H1 (cell line): Measurements from ENCODE around the gene BCKDHB.

Experiments
- CREB1 ChIP-seq: IDR thresholded peaks from 2 replicates; pipeline ENCODE4 v1.6.1; 2012; ENCODE audit warnings: inconsistent platforms
- POLR2AphosphoS5 ChIP-seq: IDR thresholded peaks from 2 replicates; pipeline ENCODE4 v1.6.1; 2011; ENCODE audit warnings: low read depth, low read length
- RAD21 ChIP-seq, 2 experiments: IDR thresholded peaks in 1 of 2; conservative IDR thresholded peaks in 1 of 2; 2 replicates each; pipeline ENCODE4 v1.6.1; 2011; ENCODE audit warnings: low read depth in 2 of 2, low read length in 2 of 2, improper control_type of control experiment in 1 of 2, inconsistent platforms in 1 of 2, mild to moderate bottlenecking in 1 of 2, moderate library complexity in 1 of 2
- TF ChIP-seq, protein P1 (sequence below), 3 experiments: IDR thresholded peaks; 1 replicate in 2 of 3; 2 replicates in 1 of 3; pipeline versions ENCODE4 v1.5.1 to v1.6.1; 2011; ENCODE audit warnings: low read length in 3 of 3, mild to moderate bottlenecking in 3 of 3, inconsistent platforms in 2 of 3, low read depth in 1 of 3, moderate library complexity in 1 of 3; ENCODE audit not compliant: insufficient read depth in 1 of 3; ENCODE audit errors: control extremely low read depth in 1 of 3
- TF ChIP-seq, protein P2 (sequence below): IDR thresholded peaks from 2 replicates; pipeline ENCODE4 v1.6.1; 2011; ENCODE audit warnings: low read length, improper control_type of control experiment

DNA sequence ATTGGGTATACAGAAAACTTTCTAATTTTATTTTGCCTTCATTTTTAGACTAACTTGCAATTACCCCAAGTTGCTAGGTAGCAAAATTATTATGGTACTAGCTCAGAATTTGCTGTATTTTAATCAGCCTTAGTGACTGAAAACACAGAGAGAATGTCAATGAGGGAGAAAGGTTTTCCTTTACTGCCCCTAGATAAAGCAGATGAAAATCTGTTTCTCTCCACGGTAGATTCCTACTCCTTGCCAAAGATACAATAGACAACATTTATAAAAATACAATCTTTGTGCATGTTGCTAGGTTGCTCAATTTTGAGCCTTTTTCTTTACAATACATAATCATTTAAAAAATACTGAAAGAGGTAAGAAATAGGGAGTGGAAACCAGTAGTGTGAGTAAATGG, 222.2 kb downstream of the BCKDHB start:
- TF ChIP-seq RAD21 (IDR thresholded peaks at IDR 0.05 in 1 of 2, conservative IDR thresholded peaks at IDR 0.05 in 1 of 2; ENCODE audit: low read depth in 2 of 2, low read length in 2 of 2) (no peak), CREB1 (no peak), POLR2AphosphoS5 (no peak)
- TF ChIP-seq, protein P1, sequence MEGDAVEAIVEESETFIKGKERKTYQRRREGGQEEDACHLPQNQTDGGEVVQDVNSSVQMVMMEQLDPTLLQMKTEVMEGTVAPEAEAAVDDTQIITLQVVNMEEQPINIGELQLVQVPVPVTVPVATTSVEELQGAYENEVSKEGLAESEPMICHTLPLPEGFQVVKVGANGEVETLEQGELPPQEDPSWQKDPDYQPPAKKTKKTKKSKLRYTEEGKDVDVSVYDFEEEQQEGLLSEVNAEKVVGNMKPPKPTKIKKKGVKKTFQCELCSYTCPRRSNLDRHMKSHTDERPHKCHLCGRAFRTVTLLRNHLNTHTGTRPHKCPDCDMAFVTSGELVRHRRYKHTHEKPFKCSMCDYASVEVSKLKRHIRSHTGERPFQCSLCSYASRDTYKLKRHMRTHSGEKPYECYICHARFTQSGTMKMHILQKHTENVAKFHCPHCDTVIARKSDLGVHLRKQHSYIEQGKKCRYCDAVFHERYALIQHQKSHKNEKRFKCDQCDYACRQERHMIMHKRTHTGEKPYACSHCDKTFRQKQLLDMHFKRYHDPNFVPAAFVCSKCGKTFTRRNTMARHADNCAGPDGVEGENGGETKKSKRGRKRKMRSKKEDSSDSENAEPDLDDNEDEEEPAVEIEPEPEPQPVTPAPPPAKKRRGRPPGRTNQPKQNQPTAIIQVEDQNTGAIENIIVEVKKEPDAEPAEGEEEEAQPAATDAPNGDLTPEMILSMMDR (IDR thresholded peaks at IDR 0.05; ENCODE audit: control extremely low read depth in 1 of 3, insufficient read depth in 1 of 3, low read depth in 1 of 3, low read length in 3 of 3) = no peak
- TF ChIP-seq, protein P2, sequence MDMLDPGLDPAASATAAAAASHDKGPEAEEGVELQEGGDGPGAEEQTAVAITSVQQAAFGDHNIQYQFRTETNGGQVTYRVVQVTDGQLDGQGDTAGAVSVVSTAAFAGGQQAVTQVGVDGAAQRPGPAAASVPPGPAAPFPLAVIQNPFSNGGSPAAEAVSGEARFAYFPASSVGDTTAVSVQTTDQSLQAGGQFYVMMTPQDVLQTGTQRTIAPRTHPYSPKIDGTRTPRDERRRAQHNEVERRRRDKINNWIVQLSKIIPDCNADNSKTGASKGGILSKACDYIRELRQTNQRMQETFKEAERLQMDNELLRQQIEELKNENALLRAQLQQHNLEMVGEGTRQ = no peak
